ENCODE data around the gene DMXL2. TPM values are rescaled to one million over a fixed set of nuclear protein-coding genes. Genes with fewer than 3 reads are reported as not detected.

The DMXL2 gene
- total and polyA plus RNA-seq, 10 donors = 11.1 to 140 (median 66.4) TPM

DNA sequence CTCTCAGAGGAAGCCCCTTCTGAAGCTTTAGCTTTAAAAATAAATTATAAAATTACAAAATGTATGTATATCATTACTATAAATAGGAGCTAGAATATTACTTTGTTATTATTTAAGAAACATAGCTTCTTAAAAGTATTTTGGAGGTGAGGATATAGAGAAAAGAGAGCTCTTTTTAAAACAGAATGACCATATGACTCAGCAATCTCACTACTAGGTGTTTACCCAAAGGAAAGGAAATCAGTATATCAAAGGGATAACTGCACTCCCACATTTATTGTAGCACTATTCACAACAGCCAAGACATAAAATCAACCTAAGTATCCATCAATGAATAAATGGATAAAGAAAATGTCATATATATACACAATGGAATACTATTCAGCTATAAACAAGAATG lies 119.6 kb downstream of the DMXL2 start:
- no peak for DNase-seq
- peaks cover 0 to 82% (median 1%) of the 10 kb centered on the region in 6 donors for H3K36me3 ChIP-seq

GRCh38 chr15:51499379-51499976 lies 123.1 kb downstream of the DMXL2 start:
- no peak for DNase-seq

More for the DNA sequence above, 119.6 kb downstream of the DMXL2 start:
- H3K4me3 ChIP-seq = no peak overlapping the region
- no peaks in the 10 kb centered on the region for H3K4me1 ChIP-seq
- no peaks in the 10 kb centered on the region for H3K9me3 ChIP-seq
- TF ChIP-seq POLR2A (IDR thresholded peaks at IDR 0.05) = no peak
- H3K27me3 ChIP-seq (replicated peaks in 1 of 7) = no peaks in the 10 kb centered on the region
- intact Hi-C loops (cut with DNase I; ENCODE audit: low total_unique reads) = no loop called here
- no peak overlapping the region for H3K27ac ChIP-seq

DNA sequence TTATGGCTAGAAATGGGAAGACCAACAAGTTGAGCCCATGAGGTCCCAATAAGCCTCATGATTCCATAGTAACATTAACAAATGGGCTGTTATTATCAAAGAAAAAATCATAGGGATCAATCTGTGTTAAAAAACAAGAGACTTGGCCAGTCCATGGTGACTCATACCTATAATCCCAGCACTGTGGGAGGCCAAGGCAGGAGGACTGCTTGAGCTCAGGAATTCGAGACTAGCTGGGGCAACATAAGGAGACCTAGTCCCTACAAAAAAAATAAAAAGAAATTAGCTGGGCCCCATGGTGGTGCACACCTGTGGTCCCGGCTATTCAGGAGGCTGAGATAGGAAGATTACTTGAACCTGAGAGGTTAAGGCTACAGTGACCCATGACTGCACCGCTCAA lies 124.8 kb downstream of the DMXL2 start:
- DNase-seq = no peak
- intact Hi-C loops (cut with DNase I; ENCODE audit: low total_unique reads) = no loop called here
- Histone ChIP-seq H3K4me3 (no peak overlapping the region), H3K9me3 (no peaks in the 10 kb centered on the region), H3K27me3 (replicated peaks in 1 of 7) (no peaks in the 10 kb centered on the region), H3K4me1 (no peaks in the 10 kb centered on the region), H3K27ac (no peak overlapping the region), H3K36me3 (peaks cover 0 to 67% (median 1%) of the 10 kb centered on the region in 6 donors)
- TF ChIP-seq, protein P1, sequence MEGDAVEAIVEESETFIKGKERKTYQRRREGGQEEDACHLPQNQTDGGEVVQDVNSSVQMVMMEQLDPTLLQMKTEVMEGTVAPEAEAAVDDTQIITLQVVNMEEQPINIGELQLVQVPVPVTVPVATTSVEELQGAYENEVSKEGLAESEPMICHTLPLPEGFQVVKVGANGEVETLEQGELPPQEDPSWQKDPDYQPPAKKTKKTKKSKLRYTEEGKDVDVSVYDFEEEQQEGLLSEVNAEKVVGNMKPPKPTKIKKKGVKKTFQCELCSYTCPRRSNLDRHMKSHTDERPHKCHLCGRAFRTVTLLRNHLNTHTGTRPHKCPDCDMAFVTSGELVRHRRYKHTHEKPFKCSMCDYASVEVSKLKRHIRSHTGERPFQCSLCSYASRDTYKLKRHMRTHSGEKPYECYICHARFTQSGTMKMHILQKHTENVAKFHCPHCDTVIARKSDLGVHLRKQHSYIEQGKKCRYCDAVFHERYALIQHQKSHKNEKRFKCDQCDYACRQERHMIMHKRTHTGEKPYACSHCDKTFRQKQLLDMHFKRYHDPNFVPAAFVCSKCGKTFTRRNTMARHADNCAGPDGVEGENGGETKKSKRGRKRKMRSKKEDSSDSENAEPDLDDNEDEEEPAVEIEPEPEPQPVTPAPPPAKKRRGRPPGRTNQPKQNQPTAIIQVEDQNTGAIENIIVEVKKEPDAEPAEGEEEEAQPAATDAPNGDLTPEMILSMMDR (IDR thresholded peaks at IDR 0.05 in 8 of 11, conservative IDR thresholded peaks at IDR 0.05 in 3 of 11) = no peak
- no peak for TF ChIP-seq POLR2AphosphoS5 (IDR thresholded peaks at IDR 0.05)
- 83 to 99% (median 95%) methylated on average over 3 of the region's 3 CpGs for WGBS, 5 donors

More at GRCh38 chr15:51499379-51499976, 123.1 kb downstream of the DMXL2 start:
- Histone ChIP-seq H3K4me3 (no peak overlapping the region), H3K27ac (no peak overlapping the region), H3K36me3 (peaks cover 0 to 65% (median 1%) of the 10 kb centered on the region in 6 donors), H3K4me1 (no peaks in the 10 kb centered on the region), H3K27me3 (replicated peaks in 1 of 7) (no peaks in the 10 kb centered on the region), H3K9me3 (no peaks in the 10 kb centered on the region)
- intact Hi-C loops (cut with DNase I; ENCODE audit: low total_unique reads) = no loop called here
- TF ChIP-seq POLR2A (IDR thresholded peaks at IDR 0.05) (no peak), POLR2AphosphoS5 (IDR thresholded peaks at IDR 0.05) (no peak)
- TF ChIP-seq, protein P1 (IDR thresholded peaks at IDR 0.05 in 8 of 11, conservative IDR thresholded peaks at IDR 0.05 in 3 of 11) = peak in 6 of 11 experiments; percentile 11 to 40 (median 24)
- WGBS, 5 donors = 84 to 98% (median 90%) methylated on average over 5 of the region's 5 CpGs

DNA sequence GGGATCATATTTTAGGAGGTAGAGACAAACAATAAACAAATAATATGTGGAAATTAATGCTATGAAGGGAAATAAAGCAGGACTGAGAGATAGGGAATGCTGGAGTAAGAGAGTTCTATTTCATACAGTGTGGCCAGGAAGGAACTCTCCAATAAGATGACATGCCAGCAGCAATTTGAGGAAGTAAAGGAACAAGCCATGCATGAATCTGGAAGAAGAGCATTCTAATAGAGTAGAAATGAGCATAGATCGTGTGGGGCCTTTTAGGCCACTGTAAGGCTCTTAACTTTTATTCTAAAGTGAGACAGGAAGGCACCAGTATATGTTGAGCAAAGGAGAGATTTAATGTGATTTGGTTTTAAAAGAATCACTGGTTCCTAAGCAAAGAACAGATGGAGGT lies 126.3 kb downstream of the DMXL2 start:
- TF ChIP-seq, protein P1 (IDR thresholded peaks at IDR 0.05 in 8 of 11, conservative IDR thresholded peaks at IDR 0.05 in 3 of 11) = no peak
- TF ChIP-seq POLR2A (IDR thresholded peaks at IDR 0.05) (no peak), POLR2AphosphoS5 (IDR thresholded peaks at IDR 0.05) (no peak)
- intact Hi-C loops (cut with DNase I; ENCODE audit: low total_unique reads) = no loop called here
- 52 to 69% (median 67%) methylated on average over 1 of the region's 1 CpG for WGBS, 5 donors
- Histone ChIP-seq H3K9me3 (no peaks in the 10 kb centered on the region), H3K36me3 (peaks cover 0 to 65% (median 1%) of the 10 kb centered on the region in 6 donors), H3K4me1 (no peaks in the 10 kb centered on the region), H3K4me3 (no peak overlapping the region), H3K27ac (no peak overlapping the region), H3K27me3 (replicated peaks in 1 of 7) (no peaks in the 10 kb centered on the region)
- no peak for DNase-seq

Data from spleen (tissue), 11 donors.